CD4-positive, CD25-positive, alpha-beta regulatory T cell (primary cell): Measurements from ENCODE around the gene FAAP24. TPM values are rescaled to one million over a fixed set of nuclear protein-coding genes. Genes with fewer than 3 reads are reported as not detected.
"Not testable (repeated sequence)": the region's sequence is repeated elsewhere in the genome, so short reads cannot be mapped to it uniquely, and the experiment has no call there.

Source experiments
- ATAC-seq, 2 donors: fragments of 150-1000 bp; cut with Tn5 transposase; one replicate each; pipeline ENCODE4 v1.10.0; 2021; ENCODE audit warnings: low read depth in 2 of 2, moderate number of reproducible peaks in 2 of 2, moderate library complexity in 1 of 2
- DNase-seq, 3 donors: peaks; one replicate each; pipeline versions ENCODE4 v3.0.0 to v3.0.0-alpha.2; 2012 to 2022; ENCODE audit warnings: mixed read lengths in 1 of 3
- H3K27ac ChIP-seq: one replicate; pipeline ENCODE4 v1.7.0; 2013; ENCODE audit warnings: mild to moderate bottlenecking, low read length; ENCODE audit not compliant: insufficient read depth, poor library complexity, severe bottlenecking
- H3K27me3 ChIP-seq: one replicate; pipeline ENCODE4 v1.7.0; 2013; ENCODE audit warnings: low read length; ENCODE audit not compliant: control insufficient read depth, insufficient read depth
- H3K36me3 ChIP-seq: one replicate; pipeline ENCODE4 v1.7.0; 2013; ENCODE audit warnings: mild to moderate bottlenecking, low read length, moderate library complexity; ENCODE audit not compliant: control insufficient read depth, insufficient read depth
- H3K4me1 ChIP-seq: 2 replicates; pipeline ENCODE4 v1.7.0; 2013; ENCODE audit warnings: mild to moderate bottlenecking, low read length; ENCODE audit not compliant: insufficient read depth, control insufficient read depth, poor library complexity, severe bottlenecking
- H3K4me3 ChIP-seq: one replicate; pipeline ENCODE4 v1.7.0; 2013; ENCODE audit warnings: low read depth, mild to moderate bottlenecking, low read length, moderate library complexity
- H3K9me3 ChIP-seq, 2 experiments: 1 replicate in 1 of 2; 2 replicates in 1 of 2; pipeline ENCODE4 v1.7.0; 2013; ENCODE audit warnings: low read length in 2 of 2, mild to moderate bottlenecking in 1 of 2, moderate library complexity in 1 of 2; ENCODE audit not compliant: control insufficient read depth in 2 of 2
- H3K27ac Mint-ChIP-seq, 3 donors: one replicate each; pipeline ENCODE4 v1.8.0; 2020 to 2022; ENCODE audit warnings: mild to moderate bottlenecking in 3 of 3, mixed read lengths in 3 of 3, moderate library complexity in 2 of 3
- H3K27me3 Mint-ChIP-seq: one replicate; pipeline ENCODE4 v1.8.0; 2022; ENCODE audit warnings: mild to moderate bottlenecking, mixed read lengths
- H3K36me3 Mint-ChIP-seq: one replicate; pipeline ENCODE4 v1.8.0; 2020; ENCODE audit warnings: mixed read lengths
- H3K4me1 Mint-ChIP-seq, 4 donors: one replicate each; pipeline ENCODE4 v1.8.0; 2020 to 2022; ENCODE audit warnings: mixed read lengths in 4 of 4, mild to moderate bottlenecking in 1 of 4
- H3K4me3 Mint-ChIP-seq, 4 donors: one replicate each; pipeline ENCODE4 v1.8.0; 2020 to 2022; ENCODE audit warnings: mild to moderate bottlenecking in 4 of 4, mixed read lengths in 4 of 4, moderate library complexity in 3 of 4
- H3K9me3 Mint-ChIP-seq, 7 donors: one replicate each; pipeline ENCODE4 v1.8.0; 2020 to 2022; ENCODE audit warnings: mixed read lengths in 7 of 7, mild to moderate bottlenecking in 3 of 7, moderate library complexity in 2 of 7
- polyA plus RNA-seq, 4 donors: library from polyadenylated mRNA; unstranded; fragments of 300-500 nt; fragmentation: Illumina TruSeq; gene quantifications; one replicate each; pipeline ENCODE4 v1.2.3, GENCODE V29; 2021
- total RNA-seq: library from RNA; stranded (reverse); gene quantifications from one replicate; pipeline ENCODE4 v1.2.3, GENCODE V29; 2022

Gene FAAP24
- total and polyA plus RNA-seq, 5 donors from 2014 or later, result 1.2 to 3.4 (median 3.1) TPM

- Mint-ChIP-seq H3K4me1 (no peaks in the 10 kb centered on the region), H3K27ac (no peak overlapping the region), H3K9me3 (peaks cover 0 to 9% (median 0%) of the 10 kb centered on the region in 7 donors), H3K27me3 (no peaks in the 10 kb centered on the region), H3K4me3 (no peak overlapping the region), H3K36me3 (no peaks in the 10 kb centered on the region)
- no peaks in the 10 kb centered on the region for H3K27me3 ChIP-seq
- no peak for ATAC-seq
- H3K4me1 ChIP-seq, result no peaks in the 10 kb centered on the region
- H3K4me3 ChIP-seq, result no peak overlapping the region
- H3K27ac ChIP-seq, result no peak overlapping the region
- no peaks in the 10 kb centered on the region for H3K9me3 ChIP-seq
- DNase-seq, result no peak
- H3K36me3 ChIP-seq, result no peaks in the 10 kb centered on the region
Observed at GRCh38 chr19:33022472-33023116, 50.6 kb downstream of the FAAP24 start.

GRCh38 chr19:33024398-33024797 lies 52.4 kb downstream of the FAAP24 start:
- Histone ChIP-seq H3K4me1 (no peaks in the 10 kb centered on the region), H3K27ac (no peak overlapping the region), H3K36me3 (no peaks in the 10 kb centered on the region), H3K4me3 (no peak overlapping the region), H3K27me3 (no peaks in the 10 kb centered on the region), H3K9me3 (no peaks in the 10 kb centered on the region)
- Mint-ChIP-seq H3K9me3 (peaks cover 0 to 12% (median 3%) of the 10 kb centered on the region in 7 donors), H3K36me3 (no peaks in the 10 kb centered on the region), H3K4me1 (no peaks in the 10 kb centered on the region), H3K4me3 (no peak overlapping the region), H3K27ac (no peak overlapping the region), H3K27me3 (no peaks in the 10 kb centered on the region)
- DNase-seq (no peak), ATAC-seq (no peak)

- not testable (repeated sequence) for DNase-seq, H3K9me3 ChIP-seq, H3K27me3 ChIP-seq, H3K27ac Mint-ChIP-seq, H3K27me3 Mint-ChIP-seq, H3K4me1 Mint-ChIP-seq, H3K27ac ChIP-seq, H3K4me3 ChIP-seq, ATAC-seq, H3K36me3 Mint-ChIP-seq, H3K4me1 ChIP-seq, H3K36me3 ChIP-seq, H3K4me3 Mint-ChIP-seq
- H3K9me3 Mint-ChIP-seq, result peaks cover 0 to 14% (median 3%) of the 10 kb centered on the region in 7 donors
Observed at GRCh38 chr19:33025468-33026238, 53.6 kb downstream of the FAAP24 start.

GRCh38 chr19:33026602-33027001 lies 54.6 kb downstream of the FAAP24 start:
- H3K4me3 Mint-ChIP-seq, H3K4me1 Mint-ChIP-seq, ATAC-seq, H3K27me3 ChIP-seq, H3K4me1 ChIP-seq, H3K27ac Mint-ChIP-seq, H3K9me3 ChIP-seq, H3K36me3 ChIP-seq, DNase-seq, H3K4me3 ChIP-seq, H3K36me3 Mint-ChIP-seq, H3K27me3 Mint-ChIP-seq, H3K27ac ChIP-seq: not testable (repeated sequence)
- peaks cover 0 to 14% (median 3%) of the 10 kb centered on the region in 7 donors for H3K9me3 Mint-ChIP-seq

Other genes starting within 250 kb of the FAAP24 start
- 0.32 TPM for gene SLC7A9, start 102.5 kb upstream of the FAAP24 start, total RNA-seq
- gene SLC7A9, start 102.5 kb upstream of the FAAP24 start, polyA plus RNA-seq, result not detected
- gene CEP89, start 284 bp upstream of the FAAP24 start, total RNA-seq, result 10.8 TPM
- gene CEP89, start 284 bp upstream of the FAAP24 start, polyA plus RNA-seq, result 10 to 100 TPM in 2 of 4 donors, 1 to 10 TPM in 2; 8.7 to 11.3 (median 9.7) TPM
- 0.37 TPM for gene RHPN2, start 92.6 kb downstream of the FAAP24 start, total RNA-seq
- under 1 TPM; 0.17 to 0.76 (median 0.31) TPM for gene RHPN2, start 92.6 kb downstream of the FAAP24 start, polyA plus RNA-seq
- 9.6 TPM for gene GPATCH1, start 108.9 kb downstream of the FAAP24 start, total RNA-seq
- gene GPATCH1, start 108.9 kb downstream of the FAAP24 start, polyA plus RNA-seq, result 1 to 10 TPM; 3.9 to 7.0 (median 4.8) TPM
- gene WDR88, start 159.9 kb downstream of the FAAP24 start, total RNA-seq, result not detected
- under 1 TPM in 2 of 4 donors, not detected in 2; 0.09 to 0.24 TPM for gene WDR88, start 159.9 kb downstream of the FAAP24 start, polyA plus RNA-seq
- gene LRP3, start 222.1 kb downstream of the FAAP24 start, total RNA-seq, result not detected
- gene LRP3, start 222.1 kb downstream of the FAAP24 start, polyA plus RNA-seq, result not detected